ENCODE data around the gene ZNFX1.

Gene ZNFX1

DNA sequence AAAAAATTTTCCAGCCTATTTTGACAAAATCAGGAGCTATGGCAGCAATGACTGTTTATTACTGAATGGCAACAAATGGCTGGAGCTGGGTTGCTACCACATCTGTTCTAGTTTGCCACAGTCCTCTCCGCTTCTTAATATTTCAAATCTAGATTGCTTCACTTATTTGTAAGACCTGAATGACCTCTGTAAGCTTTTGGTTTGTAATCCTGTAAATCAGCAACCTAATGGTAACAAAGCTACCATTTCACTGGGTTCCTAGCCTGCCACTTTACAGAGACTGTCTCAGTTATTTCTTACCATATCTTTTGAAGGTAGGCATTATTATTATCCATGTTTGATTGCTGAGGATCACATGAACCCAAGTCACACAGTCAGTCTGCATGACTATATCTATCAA, 15.4 kb downstream of the ZNFX1 start:
- no peak for DNase-seq (ENCODE audit: low read depth)
- H3K4me3 ChIP-seq (ENCODE audit: control insufficient read depth, low read depth, low read length), result no peak overlapping the region
- TF ChIP-seq, protein P1, sequence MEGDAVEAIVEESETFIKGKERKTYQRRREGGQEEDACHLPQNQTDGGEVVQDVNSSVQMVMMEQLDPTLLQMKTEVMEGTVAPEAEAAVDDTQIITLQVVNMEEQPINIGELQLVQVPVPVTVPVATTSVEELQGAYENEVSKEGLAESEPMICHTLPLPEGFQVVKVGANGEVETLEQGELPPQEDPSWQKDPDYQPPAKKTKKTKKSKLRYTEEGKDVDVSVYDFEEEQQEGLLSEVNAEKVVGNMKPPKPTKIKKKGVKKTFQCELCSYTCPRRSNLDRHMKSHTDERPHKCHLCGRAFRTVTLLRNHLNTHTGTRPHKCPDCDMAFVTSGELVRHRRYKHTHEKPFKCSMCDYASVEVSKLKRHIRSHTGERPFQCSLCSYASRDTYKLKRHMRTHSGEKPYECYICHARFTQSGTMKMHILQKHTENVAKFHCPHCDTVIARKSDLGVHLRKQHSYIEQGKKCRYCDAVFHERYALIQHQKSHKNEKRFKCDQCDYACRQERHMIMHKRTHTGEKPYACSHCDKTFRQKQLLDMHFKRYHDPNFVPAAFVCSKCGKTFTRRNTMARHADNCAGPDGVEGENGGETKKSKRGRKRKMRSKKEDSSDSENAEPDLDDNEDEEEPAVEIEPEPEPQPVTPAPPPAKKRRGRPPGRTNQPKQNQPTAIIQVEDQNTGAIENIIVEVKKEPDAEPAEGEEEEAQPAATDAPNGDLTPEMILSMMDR (conservative IDR thresholded peaks at IDR 0.05; ENCODE audit: control insufficient read depth, insufficient read depth, low read depth, low read length), result no peak

DNA sequence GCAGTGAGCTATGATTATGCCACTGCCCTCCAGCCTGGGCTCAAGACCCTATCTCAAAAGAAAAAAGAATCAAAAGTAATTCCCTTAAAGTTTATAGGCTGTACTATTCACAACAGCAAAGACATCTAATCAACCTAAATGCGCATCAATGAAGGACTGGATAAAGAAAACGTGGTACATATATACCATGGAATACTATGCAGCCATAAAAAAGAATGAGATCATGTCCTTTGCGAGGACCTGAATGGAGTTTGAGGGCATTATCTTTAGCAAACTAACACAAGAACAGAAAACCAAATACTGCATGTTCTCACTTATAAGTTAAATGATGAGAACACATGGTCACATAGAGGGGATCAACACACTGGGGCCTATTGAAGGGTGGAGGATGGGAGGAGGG, 16.7 kb downstream of the ZNFX1 start:
- TF ChIP-seq, protein P1 (conservative IDR thresholded peaks at IDR 0.05; ENCODE audit: control insufficient read depth, insufficient read depth, low read depth, low read length), result no peak
- DNase-seq (ENCODE audit: low read depth), result no peak

DNA sequence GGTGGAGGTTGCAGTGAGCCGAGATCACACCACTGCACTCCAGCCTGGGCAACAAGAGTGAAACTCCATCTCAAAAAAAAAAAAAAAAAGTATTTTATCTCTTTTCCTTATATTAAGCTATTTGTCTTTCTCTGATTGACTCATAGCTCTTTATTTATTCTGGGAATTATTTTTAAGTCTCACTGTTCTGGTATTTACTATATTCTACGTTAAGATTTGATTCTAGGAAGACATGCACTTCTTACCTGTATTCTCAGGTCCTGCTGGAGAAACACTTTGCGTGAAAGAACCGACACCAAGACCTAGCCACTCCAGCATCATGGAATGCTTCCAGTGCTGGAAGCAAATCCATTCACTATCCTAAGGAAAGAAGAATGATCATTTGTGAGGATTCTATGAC, 17.6 kb downstream of the ZNFX1 start:
- H3K4me3 ChIP-seq (ENCODE audit: control insufficient read depth, low read depth, low read length), result no peak overlapping the region
- DNase-seq (ENCODE audit: low read depth), result no peak
- TF ChIP-seq, protein P1 (conservative IDR thresholded peaks at IDR 0.05; ENCODE audit: control insufficient read depth, insufficient read depth, low read depth, low read length), result no peak

More for the DNA sequence above, 16.7 kb downstream of the ZNFX1 start:
- H3K4me3 ChIP-seq (ENCODE audit: control insufficient read depth, low read depth, low read length), result no peak overlapping the region

DNA sequence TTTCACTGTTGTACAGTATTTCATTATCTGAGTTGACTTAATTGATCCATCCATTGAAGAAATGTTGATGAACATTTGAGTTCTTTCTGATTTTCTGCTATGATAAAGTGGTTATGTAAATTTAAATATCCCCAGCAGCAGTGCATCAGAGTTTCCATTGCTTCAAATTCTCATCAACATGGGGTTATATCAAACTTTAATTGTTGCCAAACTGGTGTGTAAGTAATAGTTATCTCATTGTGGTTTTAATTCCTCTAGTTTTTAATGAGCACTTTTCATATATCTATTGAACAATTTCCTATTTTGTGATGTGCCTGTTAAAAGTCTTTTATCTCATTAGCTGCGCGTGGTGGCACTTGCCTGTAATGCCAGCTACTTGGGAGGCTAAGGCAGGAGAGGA, 18.1 kb downstream of the ZNFX1 start:
- DNase-seq (ENCODE audit: low read depth), result no peak
- TF ChIP-seq, protein P1 (conservative IDR thresholded peaks at IDR 0.05; ENCODE audit: control insufficient read depth, insufficient read depth, low read depth, low read length), result no peak
- no peak overlapping the region for H3K4me3 ChIP-seq (ENCODE audit: control insufficient read depth, low read depth, low read length)

DNA sequence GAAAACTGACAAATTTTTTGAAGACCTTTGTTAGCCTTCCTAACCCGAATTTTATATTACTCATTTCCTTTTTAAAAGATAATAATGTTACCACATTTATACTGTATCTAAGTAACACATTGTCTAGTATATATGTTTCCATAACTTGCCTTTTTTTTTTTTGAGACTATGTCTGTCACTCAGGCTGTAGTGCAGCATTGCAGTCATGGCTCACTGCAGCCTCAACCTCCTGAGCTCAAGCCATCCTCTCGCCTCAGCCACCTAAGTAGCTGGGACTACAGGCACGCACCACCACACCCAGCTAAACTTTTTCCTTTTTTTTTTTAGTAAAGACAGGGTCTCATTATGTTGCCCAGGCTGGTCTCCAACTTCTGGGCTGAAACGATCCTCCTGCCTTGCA, 18.6 kb downstream of the ZNFX1 start:
- DNase-seq (ENCODE audit: low read depth), result no peak
- no peak overlapping the region for H3K4me3 ChIP-seq (ENCODE audit: control insufficient read depth, low read depth, low read length)
- TF ChIP-seq, protein P1 (conservative IDR thresholded peaks at IDR 0.05; ENCODE audit: control insufficient read depth, insufficient read depth, low read depth, low read length), result no peak

DNA sequence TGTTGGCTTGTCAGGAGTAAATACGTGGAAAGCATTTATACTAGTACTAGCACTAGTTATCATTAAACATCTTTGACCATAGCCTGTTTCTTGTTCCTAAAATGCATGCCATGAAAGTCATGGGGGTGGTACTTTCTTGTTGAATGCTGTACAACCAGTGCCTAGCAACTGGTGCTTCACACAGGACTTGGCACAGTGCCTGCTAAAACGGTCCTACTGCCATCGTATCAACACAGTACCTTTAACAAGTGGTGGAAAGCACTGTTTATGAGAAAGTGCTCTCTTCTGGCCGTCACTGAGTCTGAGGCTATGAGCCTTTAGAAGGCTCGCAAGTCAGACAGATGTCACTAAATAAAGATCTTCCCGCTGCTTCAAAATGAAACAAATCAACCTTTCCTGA, 21.6 kb downstream of the ZNFX1 start:
- no peak for DNase-seq (ENCODE audit: low read depth)
- H3K4me3 ChIP-seq (ENCODE audit: control insufficient read depth, low read depth, low read length), result no peak overlapping the region
- TF ChIP-seq, protein P1 (conservative IDR thresholded peaks at IDR 0.05; ENCODE audit: control insufficient read depth, insufficient read depth, low read depth, low read length), result no peak

Data from fibroblast of mammary gland (primary cell).